ENCODE results near the gene OSTF1. TPM values are rescaled to one million over a fixed set of nuclear protein-coding genes. Genes with fewer than 3 reads are reported as not detected.

Gene OSTF1
- 70.9 and 73.6 TPM in 2 replicates for total RNA-seq
- 20.8 and 23.5 TPM in 2 replicates for polyA plus RNA-seq
- polyA plus RNA-seq (2011; cell fraction: cytosol; rRNA removed), result 34.0 and 35.4 TPM in 2 replicates
- 21.6 and 22.7 TPM in 2 replicates for polyA plus RNA-seq (2011; cell fraction: nucleus; rRNA removed)
- 83.2 and 84.4 TPM in 2 replicates for polyA plus RNA-seq (2012)
- 39.7 and 46.3 TPM in 2 replicates for polyA minus RNA-seq
- 22.7 TPM for polyA minus RNA-seq (2011; cell fraction: cytosol; rRNA and poly(A)+ RNA removed)
- polyA minus RNA-seq (2011; cell fraction: nucleus; rRNA and poly(A)+ RNA removed), result 15.8 and 20.4 TPM in 2 replicates
- percentile 80 among the genes with signal in this experiment for Bru-seq, nascent RNA
- BruChase-seq, experiment 1, labeled RNA remaining after a 6-hour chase, result percentile 79 among the genes with signal in this experiment
- BruChase-seq, experiment 2, labeled RNA remaining after a 2-hour chase, result percentile 72 among the genes with signal in this experiment
- long read RNA-seq, transcript OSTF1-201 (10 exons, 1,319 nt), result major isoform, 199 of 241 reads
- long read RNA-seq, partial matches to known transcripts, result 6 of 241 reads
- long read RNA-seq, other reads (novel, unspliced or antisense), result 36 of 241 reads

GRCh38 chr9:75087824-75088645 is at the start of gene OSTF1, which contains the start of gene NMRK1:
Gene OSTF1, plus strand, starts transcription at chr9:75088514. Its CDS starts 179 bp downstream, at chr9:75088693.
Gene NMRK1, minus strand, starts transcription at chr9:75088155. Its CDS starts 5,040 bp downstream, at chr9:75083115.
- DNase-seq (ENCODE audit: low read depth, low spot score) (peak; percentile 97), FAIRE-seq (peak; percentile 91)
- Histone ChIP-seq H3K4me2 (ENCODE audit: insufficient read depth, low read length) (peak within 1 kb of the TSS; percentile 89), H3K9me1 (replicated peaks; ENCODE audit: control insufficient read depth, extremely low read depth, insufficient read depth, low read length) (no peaks in the 10 kb centered on the region), H3K36me3 (ENCODE audit: control insufficient read depth in 2 of 2, extremely low read depth in 1 of 2, insufficient read depth in 2 of 2, low read length in 2 of 2) (no peaks in the 10 kb centered on the region), H3K9ac (replicated peaks; ENCODE audit: extremely low read depth, insufficient read depth, low read length) (peak within 1 kb of the TSS; percentile 90), H2AFZ (ENCODE audit: low read depth, low read length) (peak within 1 kb of the TSS; percentile 91), H3K27ac (ENCODE audit: insufficient read depth, low read depth, low read length) (peak within 1 kb of the TSS; percentile 83), H3K4me3 (replicated peaks in 1 of 3; ENCODE audit: insufficient read depth in 1 of 3, low read depth in 1 of 3, low read length in 3 of 3) (peak within 1 kb of the TSS; percentile 79 to 90 (median 87)), H3K9me3 (replicated peaks; ENCODE audit: control insufficient read depth, insufficient read depth, low read length) (no peaks in the 10 kb centered on the region), H3K79me2 (ENCODE audit: control insufficient read depth, insufficient read depth, low read length) (peaks cover 43% of the 10 kb centered on the region), H3K4me1 (ENCODE audit: control insufficient read depth, extremely low read depth, insufficient read depth, low read length) (peaks cover 23% of the 10 kb centered on the region), H4K20me1 (replicated peaks; ENCODE audit: control insufficient read depth, extremely low read depth, insufficient read depth, low read length) (peaks cover 2% of the 10 kb centered on the region), H3K27me3 (ENCODE audit: control insufficient read depth in 2 of 2, insufficient read depth in 2 of 2, low read length in 2 of 2) (no peaks in the 10 kb centered on the region)
- ChIA-PET POLR2A (interaction anchor here (0.5 to 2.0 kb wide), 4 partner anchors 13 to 82 kb away, joined by 3 to 11 read pairs (median 4); no protein-coding TSS in a partner anchor), CTCF (interaction anchor here (0.6 to 4.2 kb wide), 14 partner anchors 10 to 311 kb away, joined by 3 to 24 read pairs (median 4); partner anchors contain the start of genes C9orf40 and CARNMT1)
- intact Hi-C loops (cut with micrococcal nuclease) (loop anchor here (1.0 to 5.0 kb wide), 7 partner anchors 20 to 149 kb away; partner anchors contain the start of genes C9orf40 and CARNMT1), dilution Hi-C loops (cut with MboI; ENCODE audit: extremely low pct_ligation_motif_present, low sequenced_read_pairs) (no loop called here)
- peak; percentile 41 for TF ChIP-seq POLR2A (IDR thresholded peaks at IDR 0.05; ENCODE audit: low read depth, low read length)
- TF ChIP-seq MYC (IDR thresholded peaks at IDR 0.05; ENCODE audit: low read depth, low read length), result no peak
- no peak for TF ChIP-seq MAX (IDR thresholded peaks at IDR 0.05; ENCODE audit: insufficient read depth, insufficient read length)
- TF ChIP-seq FOS (IDR thresholded peaks at IDR 0.05; ENCODE audit: borderline replicate concordance, insufficient read depth, low read length), result no peak
- peak; percentile 11 for TF ChIP-seq POLR2AphosphoS5 (IDR thresholded peaks at IDR 0.05; ENCODE audit: insufficient read depth, low read depth, low read length)
- BruUV-seq (replicated peaks), result TSS peak; percentile 75
